Ovary (tissue), 3 donors: ENCODE data around the gene DNAJC1.

Experiments used
- EP300 ChIP-seq: sonication (generic); formaldehyde crosslinking; IDR thresholded peaks from one replicate; pipeline ENCODE4 v1.6.1; 2017; ENCODE audit warnings: antibody characterized with exemption
- TF ChIP-seq, protein P1 (sequence below), 3 donors: fragments of 450-650 bp in 2 of 3; fragments of 200-600 bp in 1 of 3; IDR thresholded peaks; one replicate each; pipeline versions ENCODE4 v1.5.1 to v1.8.0; 2016 to 2022; ENCODE audit warnings: antibody characterized with exemption in 3 of 3, mild to moderate bottlenecking in 1 of 3
- donor health status: DM: no; HTN: no; CAD: no.

GRCh38 chr10:21950566-21950965, 53.0 kb downstream of the DNAJC1 start:
- TF ChIP-seq, protein P1, sequence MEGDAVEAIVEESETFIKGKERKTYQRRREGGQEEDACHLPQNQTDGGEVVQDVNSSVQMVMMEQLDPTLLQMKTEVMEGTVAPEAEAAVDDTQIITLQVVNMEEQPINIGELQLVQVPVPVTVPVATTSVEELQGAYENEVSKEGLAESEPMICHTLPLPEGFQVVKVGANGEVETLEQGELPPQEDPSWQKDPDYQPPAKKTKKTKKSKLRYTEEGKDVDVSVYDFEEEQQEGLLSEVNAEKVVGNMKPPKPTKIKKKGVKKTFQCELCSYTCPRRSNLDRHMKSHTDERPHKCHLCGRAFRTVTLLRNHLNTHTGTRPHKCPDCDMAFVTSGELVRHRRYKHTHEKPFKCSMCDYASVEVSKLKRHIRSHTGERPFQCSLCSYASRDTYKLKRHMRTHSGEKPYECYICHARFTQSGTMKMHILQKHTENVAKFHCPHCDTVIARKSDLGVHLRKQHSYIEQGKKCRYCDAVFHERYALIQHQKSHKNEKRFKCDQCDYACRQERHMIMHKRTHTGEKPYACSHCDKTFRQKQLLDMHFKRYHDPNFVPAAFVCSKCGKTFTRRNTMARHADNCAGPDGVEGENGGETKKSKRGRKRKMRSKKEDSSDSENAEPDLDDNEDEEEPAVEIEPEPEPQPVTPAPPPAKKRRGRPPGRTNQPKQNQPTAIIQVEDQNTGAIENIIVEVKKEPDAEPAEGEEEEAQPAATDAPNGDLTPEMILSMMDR (IDR thresholded peaks at IDR 0.05) = no peak
- no peak for TF ChIP-seq EP300
